Epithelial cell of esophagus (primary cell): Measurements from ENCODE around the gene GPR137C.

Experiments used
- DNase-seq: peaks from one replicate; pipeline ENCODE4 v3.0.0; 2010; ENCODE audit warnings: low read depth
- H3K4me3 ChIP-seq: 2 replicates; pipeline ENCODE4 v1.5.1; 2011; ENCODE audit warnings: mild to moderate bottlenecking, low read length, control low read depth
- CTCF ChIP-seq: IDR thresholded peaks from 2 replicates; pipeline ENCODE4 v1.5.1; 2011; ENCODE audit warnings: low read depth, mild to moderate bottlenecking, low read length, control low read depth, inconsistent platforms; ENCODE audit not compliant: insufficient read depth; ENCODE audit errors: missing control alignments

Gene GPR137C

DNA sequence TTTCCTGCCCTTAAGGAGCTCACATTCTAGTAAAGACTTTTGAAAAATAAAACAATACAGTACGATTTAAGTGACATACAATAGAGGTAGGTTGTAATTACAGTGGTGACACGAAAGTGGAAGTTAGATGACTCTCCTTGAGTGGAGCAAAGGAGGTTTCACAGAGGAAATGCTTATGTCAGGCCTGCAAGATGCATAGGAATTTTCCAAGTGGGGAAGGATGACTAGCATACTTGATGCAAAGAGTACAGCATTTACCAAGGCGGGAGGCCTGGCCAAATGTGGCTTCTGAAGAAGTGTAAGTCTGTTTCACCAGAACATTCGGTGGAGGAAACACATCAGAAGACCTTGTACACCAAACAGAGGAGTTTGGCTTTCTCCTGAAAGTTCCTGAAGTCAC lies 87.5 kb downstream of the GPR137C start:
- no peak overlapping the region for H3K4me3 ChIP-seq
- no peak for DNase-seq
- TF ChIP-seq CTCF, result no peak

- no peak overlapping the region for H3K4me3 ChIP-seq
- no peak for TF ChIP-seq CTCF
- no peak for DNase-seq
Observed at GRCh38 chr14:52641745-52642144, 89.1 kb downstream of the GPR137C start.

DNA sequence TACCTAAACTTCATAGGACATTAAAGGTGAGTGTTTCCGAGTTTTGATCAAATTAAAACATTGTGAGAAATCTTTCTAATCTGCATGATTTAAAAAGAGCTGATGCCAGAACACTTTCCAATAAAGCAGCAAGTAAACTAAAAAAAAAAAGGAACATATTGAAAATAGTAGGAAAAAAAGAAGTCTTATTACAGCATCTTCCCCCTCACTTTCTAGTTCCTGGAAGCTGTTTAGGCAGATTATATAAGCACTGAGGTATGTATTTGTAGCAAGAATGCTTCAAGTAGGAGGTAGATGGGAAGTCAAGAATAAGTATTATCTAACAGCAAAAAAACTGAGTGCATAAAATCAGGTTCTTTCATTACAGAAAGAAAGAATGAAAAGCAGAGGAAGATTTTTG lies 96.9 kb downstream of the GPR137C start:
- TF ChIP-seq CTCF, result no peak
- H3K4me3 ChIP-seq, result no peak overlapping the region
- no peak for DNase-seq

DNA sequence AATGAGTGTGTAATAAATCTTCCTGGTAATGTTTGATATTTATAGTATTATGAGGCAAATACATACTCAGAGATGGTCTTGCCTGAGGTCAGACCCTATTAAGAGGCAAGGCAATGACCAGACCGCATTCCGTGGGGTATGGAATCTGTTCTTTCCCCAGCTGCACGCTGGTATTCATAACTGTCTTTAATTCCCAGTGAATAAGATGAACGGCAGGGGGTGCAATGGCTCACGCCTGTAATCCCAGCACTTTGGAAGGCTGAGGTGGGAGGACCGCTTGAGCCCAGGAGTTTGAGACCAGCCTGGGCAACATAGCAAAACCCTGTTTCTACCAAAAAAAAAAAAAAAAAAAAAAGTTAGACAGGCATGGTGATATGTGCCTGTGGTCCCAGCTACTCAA lies 98.1 kb downstream of the GPR137C start:
- H3K4me3 ChIP-seq, result no peak overlapping the region
- DNase-seq, result no peak
- TF ChIP-seq CTCF, result no peak

DNA sequence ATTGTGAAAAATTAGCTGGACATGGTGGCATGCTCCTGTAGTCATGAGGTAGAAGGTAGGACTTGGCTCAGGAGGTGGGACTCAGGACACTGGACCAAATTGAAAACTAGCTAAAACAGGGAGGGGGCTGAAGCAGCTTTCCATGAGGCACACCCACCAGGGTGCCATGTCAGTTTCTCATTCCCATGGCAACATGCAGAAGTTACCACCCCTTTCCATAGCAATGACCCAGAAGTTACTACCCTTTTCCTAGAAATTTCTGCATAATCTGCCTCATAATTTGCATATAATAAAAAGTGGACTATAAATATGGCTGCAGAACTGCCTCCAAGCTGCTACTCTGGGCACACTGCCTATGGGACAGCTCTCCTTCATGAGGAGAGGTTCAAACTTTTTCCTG lies 104.3 kb downstream of the GPR137C start:
- TF ChIP-seq CTCF, result no peak
- no peak overlapping the region for H3K4me3 ChIP-seq
- DNase-seq, result no peak

DNA sequence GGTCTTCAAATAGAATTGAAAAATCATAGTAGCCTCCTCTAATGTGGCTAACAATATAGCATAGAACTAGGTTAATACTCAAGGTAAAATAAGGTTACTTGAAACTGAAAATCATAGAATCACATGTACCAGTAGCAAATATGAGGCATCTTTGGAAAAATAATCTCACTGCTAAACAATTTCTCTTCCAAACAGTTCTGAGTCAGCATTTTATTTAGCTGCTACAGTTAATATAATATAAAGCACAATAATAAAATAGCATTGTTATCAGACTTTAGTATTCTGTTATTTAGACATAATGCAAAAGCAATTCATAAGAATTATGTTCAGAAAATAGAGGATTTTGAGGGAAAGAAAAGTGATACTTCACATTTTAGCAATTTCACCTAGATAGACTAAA lies 107.7 kb downstream of the GPR137C start:
- H3K4me3 ChIP-seq, result no peak overlapping the region
- DNase-seq, result no peak
- no peak for TF ChIP-seq CTCF

- no peak for DNase-seq
- no peak for TF ChIP-seq CTCF
- no peak overlapping the region for H3K4me3 ChIP-seq
Observed at GRCh38 chr14:52660832-52661231, 108.2 kb downstream of the GPR137C start.
